ENCODE data around the gene SATB2.

The SATB2 gene

GRCh38 chr2:199461711-199462346, 4.1 kb upstream of the SATB2 start:
- no peak overlapping the region for H3K4me3 ChIP-seq (ENCODE audit: low read length)

GRCh38 chr2:199460846-199461710, 3.3 kb upstream of the SATB2 start:
- no peak for TF ChIP-seq ZNF274 (IDR thresholded peaks at IDR 0.05; ENCODE audit: low read depth, low read length)
- H3K4me3 ChIP-seq (ENCODE audit: low read length), result no peak overlapping the region

More at GRCh38 chr2:199461711-199462346, 4.1 kb upstream of the SATB2 start:
- no peak for TF ChIP-seq ZNF274 (IDR thresholded peaks at IDR 0.05; ENCODE audit: low read depth, low read length)

- H3K4me3 ChIP-seq (ENCODE audit: low read length), result peak overlapping the region; percentile 83
- TF ChIP-seq ZNF274 (IDR thresholded peaks at IDR 0.05; ENCODE audit: low read depth, low read length), result no peak
These were observed 2.4 kb upstream of the SATB2 start for GRCh38 chr2:199460101-199460671.

GRCh38 chr2:199459286-199460100, 1.8 kb upstream of the SATB2 start:
- peak overlapping the region; percentile 83 for H3K4me3 ChIP-seq (ENCODE audit: low read length)
- TF ChIP-seq ZNF274 (IDR thresholded peaks at IDR 0.05; ENCODE audit: low read depth, low read length), result no peak

GRCh38 chr2:199458806-199459285, 1.1 kb upstream of the SATB2 start:
- peak overlapping the region; percentile 83 for H3K4me3 ChIP-seq (ENCODE audit: low read length)
- no peak for TF ChIP-seq ZNF274 (IDR thresholded peaks at IDR 0.05; ENCODE audit: low read depth, low read length)

GRCh38 chr2:199458009-199458805, 468 bp upstream of the SATB2 start:
- no peak for TF ChIP-seq ZNF274 (IDR thresholded peaks at IDR 0.05; ENCODE audit: low read depth, low read length)
- peak overlapping the region; percentile 83 for H3K4me3 ChIP-seq (ENCODE audit: low read length)

- peak overlapping the region; percentile 18; the same call in 1 of the 2 replicates for H3K4me3 ChIP-seq (ENCODE audit: low read length)
- TF ChIP-seq ZNF274 (IDR thresholded peaks at IDR 0.05; ENCODE audit: low read depth, low read length), result no peak
These were observed 1.2 kb downstream of the SATB2 start for GRCh38 chr2:199456383-199457146.

GRCh38 chr2:199455545-199456382, 2.0 kb downstream of the SATB2 start:
- no peak for TF ChIP-seq ZNF274 (IDR thresholded peaks at IDR 0.05; ENCODE audit: low read depth, low read length)
- peak overlapping the region; percentile 18; the same call in 1 of the 2 replicates for H3K4me3 ChIP-seq (ENCODE audit: low read length)

GRCh38 chr2:199455210-199455544, 2.6 kb downstream of the SATB2 start:
- H3K4me3 ChIP-seq (ENCODE audit: low read length), result peak overlapping the region; percentile 16; the same call in 1 of the 2 replicates

GRCh38 chr2:199452991-199453379, 4.8 kb downstream of the SATB2 start:
- no peak for TF ChIP-seq ZNF274 (IDR thresholded peaks at IDR 0.05; ENCODE audit: low read depth, low read length)
- no peak overlapping the region for H3K4me3 ChIP-seq (ENCODE audit: low read length)

More at GRCh38 chr2:199455210-199455544, 2.6 kb downstream of the SATB2 start:
- TF ChIP-seq ZNF274 (IDR thresholded peaks at IDR 0.05; ENCODE audit: low read depth, low read length), result no peak

- TF ChIP-seq ZNF274 (IDR thresholded peaks at IDR 0.05; ENCODE audit: low read depth, low read length), result no peak
- no peak overlapping the region for H3K4me3 ChIP-seq (ENCODE audit: low read length)
These were observed 5.3 kb downstream of the SATB2 start for GRCh38 chr2:199452260-199452990.
